Fibroblast of skin of left biceps (primary cell): ENCODE measurements around the gene ABLIM1.

ENCODE experiments used
- DNase-seq, 2 experiments: peaks; one replicate each; pipeline ENCODE4 v3.0.0-alpha.2; 2013; ENCODE audit warnings: low read depth in 2 of 2

Gene ABLIM1

DNA sequence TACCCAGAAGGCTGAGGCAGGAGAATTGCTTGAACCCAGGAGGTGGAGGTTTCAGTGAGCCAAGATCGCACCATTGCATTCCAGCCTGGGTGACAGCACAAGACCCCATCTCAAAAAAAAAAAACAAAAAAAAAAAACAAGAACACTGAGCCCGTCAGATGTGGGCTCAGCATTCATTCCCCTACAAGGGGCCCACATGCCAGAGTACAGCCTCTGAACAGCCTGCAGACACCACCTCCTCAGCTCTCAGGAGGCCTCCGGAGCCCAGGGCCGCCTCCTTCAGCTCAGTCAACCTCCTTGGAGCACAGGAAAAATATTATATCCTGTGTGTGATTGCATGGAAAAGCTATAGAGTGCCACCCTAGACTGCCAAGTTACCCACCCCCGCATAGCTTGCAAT lies 112.3 kb downstream of the ABLIM1 start:
- DNase-seq: no peak

DNA sequence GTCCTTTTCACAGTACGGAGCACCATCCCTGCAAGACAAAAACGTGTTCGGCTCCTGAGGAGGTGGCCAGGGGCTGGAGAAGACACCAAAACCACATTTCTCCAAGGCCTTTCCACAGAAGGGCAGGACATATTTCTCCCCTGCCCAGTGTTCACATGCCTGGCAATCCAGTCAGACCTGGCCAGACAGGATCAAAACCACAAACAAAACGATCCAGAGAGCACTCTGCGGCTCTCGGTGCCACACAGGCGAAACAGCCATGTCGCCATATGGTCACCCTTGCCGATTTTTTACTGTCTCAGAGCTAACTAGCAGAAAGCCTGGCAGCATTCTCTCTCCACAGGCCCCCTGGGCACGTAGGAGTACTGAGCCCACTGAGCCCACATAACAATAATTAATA lies 113.0 kb downstream of the ABLIM1 start:
- DNase-seq: no peak

DNA sequence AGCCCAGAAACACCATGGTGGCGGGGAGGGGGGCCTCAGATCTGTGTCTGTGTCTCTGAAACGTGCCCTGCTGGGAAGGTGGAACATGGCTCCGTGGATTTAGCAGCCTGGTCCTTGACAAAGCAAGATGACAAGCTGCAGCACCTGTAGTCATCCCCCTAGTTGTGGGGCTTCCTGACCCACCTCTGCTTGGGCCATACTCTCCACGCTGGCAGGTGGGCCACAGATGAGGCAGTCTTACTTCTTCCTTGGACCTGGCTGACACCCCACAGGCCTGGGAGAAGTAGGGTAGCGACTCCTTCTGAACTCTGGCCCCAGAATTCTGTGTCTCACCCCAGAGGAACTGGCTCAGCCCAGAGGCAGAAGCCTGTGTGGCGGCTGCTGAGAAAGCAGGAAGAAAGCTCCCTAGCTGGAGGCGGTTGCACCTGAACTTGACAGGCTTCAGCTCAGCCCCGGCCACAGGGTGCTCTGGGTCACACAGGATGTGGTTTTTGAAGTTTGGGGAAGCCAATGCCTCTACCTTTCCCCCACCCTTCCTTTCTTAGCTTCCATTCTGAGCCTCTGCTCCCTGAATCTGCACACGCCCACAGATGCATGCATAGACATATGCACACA lies 113.9 kb downstream of the ABLIM1 start:
- DNase-seq: no peak

DNA sequence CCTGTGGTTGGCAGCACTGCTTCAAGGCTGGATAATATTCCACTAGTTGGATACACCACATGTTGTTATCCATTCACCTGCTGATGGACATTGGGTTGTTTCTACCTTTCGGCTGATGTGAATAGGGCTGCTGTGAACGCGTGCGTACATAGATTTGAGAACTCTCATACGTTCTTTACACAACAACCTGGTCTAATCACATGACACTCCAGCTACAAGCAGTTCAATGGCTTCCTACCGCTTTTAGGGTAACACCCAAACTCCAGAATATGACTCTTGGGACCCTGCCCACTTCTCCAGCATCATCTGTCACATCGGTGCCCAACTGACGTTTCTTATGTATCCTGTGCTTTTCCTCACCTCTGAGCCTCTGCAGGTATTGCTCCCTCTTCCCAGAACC lies 114.6 kb downstream of the ABLIM1 start:
- no peak for DNase-seq

DNA sequence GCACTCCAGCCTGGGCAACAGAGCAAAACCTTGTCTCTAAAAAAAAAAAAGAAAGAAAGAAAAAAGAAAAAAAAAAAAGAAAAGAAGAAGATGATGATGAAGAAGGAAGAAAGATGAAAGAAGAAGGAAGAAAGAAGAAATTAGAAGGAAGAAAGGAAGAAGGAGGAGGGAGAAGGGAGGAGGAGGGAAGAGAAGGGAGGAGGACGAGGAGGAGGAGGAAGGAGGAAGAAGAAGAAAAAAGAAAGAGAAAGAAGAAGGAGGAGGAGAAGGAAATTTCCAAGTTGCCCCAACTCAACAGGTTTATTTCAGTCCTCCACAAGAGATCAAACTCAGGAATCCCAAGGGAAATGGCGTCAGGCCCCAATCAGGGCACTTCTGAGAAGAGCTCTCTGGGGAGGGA lies 115.7 kb downstream of the ABLIM1 start:
- no peak for DNase-seq

DNA sequence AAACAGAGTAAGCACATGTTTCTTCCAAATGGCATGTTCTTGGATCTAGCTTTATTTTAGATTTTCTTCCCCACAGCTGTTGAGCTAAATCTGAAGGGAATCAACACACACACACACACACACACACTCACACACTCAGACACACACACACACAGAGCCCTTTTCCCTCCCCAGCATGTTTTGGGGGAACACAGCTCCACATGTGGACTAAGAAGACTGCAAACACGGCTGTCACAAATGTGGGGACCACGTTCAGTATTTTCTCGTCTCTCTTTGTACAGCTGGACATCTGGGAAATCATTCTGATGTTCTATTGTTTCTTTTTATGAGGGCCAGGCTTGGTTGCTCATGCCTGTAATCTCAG lies 116.3 kb downstream of the ABLIM1 start:
- no peak for DNase-seq

DNA sequence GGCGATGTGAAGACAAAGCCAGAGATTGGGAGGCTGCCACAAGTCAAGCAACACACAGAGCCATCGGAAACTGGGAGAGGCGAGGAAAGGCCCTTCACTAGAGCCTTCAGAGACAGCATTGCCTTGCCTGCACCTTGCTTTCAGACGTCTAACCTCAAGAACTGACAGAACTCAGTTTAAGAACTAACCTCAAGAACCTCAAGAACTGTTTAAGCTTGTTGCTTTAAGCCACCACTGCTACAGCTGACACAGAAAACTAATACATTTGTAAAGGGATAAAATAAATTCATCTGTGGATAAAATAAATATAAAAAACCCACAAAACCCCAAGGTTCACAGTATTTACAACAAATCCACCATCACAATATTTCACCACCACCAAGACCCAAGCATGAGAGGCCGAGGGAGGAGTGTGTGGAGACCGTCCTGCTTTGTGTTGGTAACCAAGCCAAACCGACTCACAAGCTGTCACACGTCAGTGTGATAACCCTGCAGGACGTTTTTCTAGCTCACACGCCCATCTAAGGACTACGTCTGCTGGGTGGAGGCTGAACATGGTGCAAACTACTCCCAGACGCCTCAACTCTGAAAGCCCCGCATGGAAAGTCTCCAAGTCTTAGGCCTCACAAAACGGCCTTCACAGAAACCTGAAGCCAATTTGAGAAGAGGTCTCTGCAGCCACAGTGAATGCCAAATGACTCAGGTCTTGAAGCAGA lies 116.8 kb downstream of the ABLIM1 start:
- peak; percentile 64 to 67 for DNase-seq

DNA sequence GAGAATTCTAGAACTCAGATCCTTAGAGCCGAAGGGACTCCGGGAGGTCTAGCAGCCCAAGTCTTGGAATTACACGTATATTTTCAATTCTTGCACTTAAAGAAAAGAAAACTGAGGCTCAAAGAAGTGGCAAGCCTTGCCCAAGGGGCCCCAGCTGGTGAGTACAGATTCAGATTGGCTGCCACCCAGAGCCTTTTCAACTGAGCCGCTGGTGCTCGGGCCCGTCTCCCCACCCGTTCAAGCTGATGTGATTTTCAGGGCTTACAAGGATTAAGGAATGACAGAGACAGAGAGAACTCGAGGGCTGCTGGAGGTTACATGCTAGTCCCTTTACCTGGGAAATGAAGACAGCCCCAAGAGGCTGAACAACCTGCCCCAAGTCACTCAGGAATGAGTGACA lies 117.8 kb downstream of the ABLIM1 start:
- no peak for DNase-seq

DNA sequence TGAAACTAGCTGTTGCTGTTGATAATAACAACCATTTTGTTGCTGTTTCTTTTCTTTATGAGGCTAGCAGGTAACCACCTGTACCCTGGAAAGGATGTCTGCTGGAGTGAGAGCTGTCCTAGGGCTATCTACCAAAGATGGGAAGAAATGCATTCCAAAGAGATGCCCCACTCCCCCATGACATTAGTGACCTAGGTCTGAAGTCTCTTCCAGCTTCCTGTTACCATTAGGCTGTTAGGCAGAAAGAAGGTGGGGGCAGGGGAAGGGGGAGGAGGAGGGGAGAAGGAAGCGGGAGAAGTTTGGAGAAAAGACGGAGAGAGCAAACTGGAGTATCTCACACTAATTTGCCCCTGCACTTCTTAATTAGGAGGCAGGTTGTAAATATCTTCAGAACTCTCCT lies 118.5 kb downstream of the ABLIM1 start:
- no peak for DNase-seq

DNA sequence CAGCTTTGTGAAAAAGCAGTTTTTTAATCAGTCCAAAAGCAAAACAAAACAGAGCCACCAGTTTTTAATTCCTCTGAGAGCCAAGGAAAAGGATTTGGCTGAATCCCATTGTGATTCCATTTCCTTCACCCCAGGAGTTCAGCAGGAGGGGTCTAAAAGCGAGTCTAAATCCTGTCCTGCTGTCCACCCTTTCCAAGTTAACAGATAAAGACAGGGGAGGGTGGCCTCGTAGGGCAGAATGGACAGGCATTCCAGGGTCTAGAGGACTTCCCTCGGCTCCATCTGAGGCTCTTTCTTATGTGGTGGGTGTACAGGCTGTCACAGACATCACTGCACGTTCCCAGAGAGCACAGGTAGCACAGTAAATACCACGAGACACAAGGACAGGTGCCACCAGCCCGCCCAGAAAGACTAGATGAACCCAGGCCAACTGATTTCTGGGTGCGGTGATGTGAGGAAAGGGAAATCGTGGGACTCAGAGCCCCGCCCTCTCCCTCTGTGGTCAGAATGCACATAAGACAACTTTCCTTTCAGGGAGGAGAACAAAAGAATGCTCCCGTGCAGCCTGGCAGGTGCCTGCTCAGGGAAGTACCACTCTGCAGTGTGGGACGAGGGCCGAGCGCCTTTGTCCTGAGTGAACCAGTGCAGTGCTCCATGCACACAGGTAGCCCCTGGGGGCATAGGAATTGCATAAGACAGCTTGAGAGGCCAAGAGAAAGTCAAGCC lies 119.7 kb downstream of the ABLIM1 start:
- DNase-seq: no peak

DNA sequence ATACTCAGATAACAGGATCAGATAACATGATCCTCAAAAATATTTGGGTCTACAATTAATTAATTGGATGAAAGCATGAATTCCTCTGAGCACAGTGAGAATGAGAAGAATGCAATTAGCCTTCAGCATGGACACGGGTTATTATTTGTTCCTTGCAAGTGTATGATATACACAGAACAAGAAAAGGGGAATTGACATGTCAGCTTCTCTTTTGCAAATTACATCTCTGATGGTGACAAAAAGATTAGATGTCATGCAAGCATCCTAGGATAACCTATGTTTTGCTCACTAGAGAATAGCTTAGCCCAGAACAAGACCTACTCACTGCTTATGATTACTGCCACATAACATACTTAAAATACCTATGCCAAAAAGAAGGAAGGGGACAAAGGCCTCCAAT lies 120.3 kb downstream of the ABLIM1 start:
- no peak for DNase-seq

DNA sequence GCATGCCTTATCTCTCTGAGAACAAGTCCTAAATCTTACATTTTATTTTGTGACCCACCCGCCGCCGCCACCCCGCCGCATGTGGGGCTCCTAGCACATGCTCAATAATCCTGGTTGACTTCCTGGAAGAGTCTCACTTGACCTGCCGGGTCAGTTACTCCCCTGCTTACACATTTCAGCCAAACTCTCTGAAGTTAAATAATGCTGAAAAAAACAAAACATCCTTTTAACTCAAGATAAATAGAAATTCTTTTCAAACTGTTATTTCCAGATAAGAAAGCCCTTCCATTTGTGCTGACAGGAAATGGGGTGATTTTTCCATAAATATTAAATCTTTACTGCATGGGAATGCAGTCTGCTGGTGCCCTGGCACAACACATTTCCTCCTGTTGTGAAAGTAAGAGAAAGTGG lies 123.5 kb downstream of the ABLIM1 start:
- DNase-seq: no peak

DNA sequence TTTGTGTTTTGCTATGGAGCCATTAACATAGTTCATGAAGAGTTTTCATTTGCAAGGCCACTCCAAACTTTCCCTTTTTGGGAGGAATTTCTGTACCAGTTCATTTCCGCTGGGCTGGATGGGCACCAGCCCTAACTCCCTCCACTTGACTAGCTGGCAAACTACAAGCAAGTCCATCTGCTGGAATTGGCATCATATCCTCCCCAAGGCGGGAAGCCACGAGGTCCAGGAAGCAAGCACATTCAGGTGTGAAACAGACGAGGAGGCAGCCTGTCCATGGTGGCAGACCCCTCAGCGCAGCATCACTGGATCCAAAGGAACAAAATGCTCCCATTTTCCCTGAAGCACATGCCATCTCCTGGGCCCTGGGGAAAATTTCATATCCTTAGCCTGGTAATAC lies 125.8 kb downstream of the ABLIM1 start:
- DNase-seq: no peak

DNA sequence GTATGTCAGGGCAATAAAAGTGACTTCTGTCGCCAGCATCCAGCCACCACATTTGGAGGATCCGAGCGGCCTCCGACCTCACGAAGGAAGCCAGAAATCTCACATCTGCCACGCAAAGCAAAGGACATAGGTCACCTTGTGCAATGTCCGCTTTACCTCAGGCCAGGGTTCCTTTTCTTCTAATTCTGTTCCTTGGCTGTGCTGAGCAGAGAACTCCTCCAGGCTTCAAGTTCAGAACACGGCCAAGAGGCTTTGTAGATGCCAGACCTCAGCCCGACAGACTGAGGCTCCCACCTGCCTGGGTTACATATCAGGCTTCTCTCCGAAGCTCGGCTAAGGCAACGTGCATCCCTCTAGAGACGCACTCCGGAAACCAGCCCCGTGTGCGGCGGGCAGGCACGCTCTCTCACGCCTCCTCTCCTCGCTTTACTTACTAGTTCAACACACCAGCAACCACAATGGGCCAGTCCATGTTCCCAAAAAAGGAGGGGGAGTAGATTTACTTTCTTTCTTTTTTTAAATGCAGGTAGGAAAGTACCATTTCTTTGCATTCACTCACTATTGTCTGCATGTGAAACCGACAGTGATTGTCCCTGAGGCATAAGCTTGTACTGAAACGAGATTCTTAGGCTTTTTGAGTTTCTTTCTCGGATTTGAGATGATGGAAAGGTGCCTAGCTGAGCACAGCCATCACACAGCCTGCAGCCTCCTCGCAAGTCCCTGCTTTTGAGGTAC lies 131.4 kb downstream of the ABLIM1 start:
- peak; percentile 33 to 45 for DNase-seq

DNA sequence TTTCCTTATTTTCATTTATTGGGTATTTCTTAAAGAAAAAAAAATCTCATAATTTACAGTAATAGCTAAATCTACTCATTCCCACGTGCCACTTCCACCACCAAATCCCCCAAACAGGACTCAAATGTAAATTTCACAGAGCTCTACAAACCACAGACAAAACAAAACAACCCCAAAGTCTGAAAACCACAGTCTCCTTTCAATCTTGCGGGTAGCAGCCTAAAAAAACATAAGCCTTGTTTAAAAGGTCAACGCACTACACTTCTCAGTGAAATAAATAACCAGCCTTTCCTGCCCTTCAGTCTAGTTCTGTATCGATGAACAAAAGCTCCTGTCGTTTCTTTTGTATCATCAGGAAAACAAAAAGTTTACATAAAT lies 132.0 kb downstream of the ABLIM1 start:
- DNase-seq: no peak

DNA sequence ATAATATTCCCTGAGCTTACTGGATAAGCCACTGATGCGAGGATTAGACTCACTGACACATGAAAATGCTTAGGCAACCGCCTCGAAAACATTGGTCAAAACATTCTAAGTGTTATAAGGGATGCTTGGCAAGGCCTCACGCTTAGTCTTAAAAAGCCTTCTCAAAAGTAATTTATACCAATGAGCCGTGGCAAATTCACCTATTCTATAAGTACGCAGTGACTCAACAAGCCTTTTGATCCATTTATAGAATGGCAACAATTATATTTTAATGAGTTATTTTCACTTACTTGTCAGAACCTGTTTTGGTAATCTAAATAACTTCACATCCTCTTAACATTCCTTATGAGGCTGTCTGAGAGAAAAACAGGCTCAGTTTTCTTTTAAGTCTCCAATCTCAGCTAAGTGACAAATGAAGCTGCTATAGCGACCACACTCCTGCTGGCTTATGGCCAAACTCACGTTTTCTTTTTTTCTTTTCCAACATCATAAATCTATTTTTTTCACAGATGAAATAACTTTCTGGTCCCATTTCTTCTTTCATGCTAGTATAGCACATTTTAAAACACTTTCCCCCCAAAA lies 132.6 kb downstream of the ABLIM1 start:
- no peak for DNase-seq

DNA sequence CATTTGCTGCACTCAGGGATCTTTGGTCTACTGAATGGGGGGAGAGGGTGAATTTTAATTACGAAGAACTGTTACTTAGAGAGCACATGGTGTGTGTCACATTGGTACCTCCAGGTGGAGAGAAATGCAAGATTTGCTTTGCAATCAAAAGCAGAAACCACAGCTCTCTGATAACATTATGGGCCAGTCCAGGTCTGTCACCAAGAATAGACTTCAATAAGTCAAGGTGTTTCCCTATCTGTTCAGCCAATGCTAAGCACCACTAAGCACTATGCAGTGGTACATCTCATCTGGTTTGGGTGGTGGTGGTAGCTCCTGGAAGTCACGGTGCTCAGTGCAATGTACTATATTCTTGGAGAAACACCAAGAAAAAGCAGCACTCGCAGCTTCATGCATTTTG lies 134.2 kb downstream of the ABLIM1 start:
- no peak for DNase-seq

DNA sequence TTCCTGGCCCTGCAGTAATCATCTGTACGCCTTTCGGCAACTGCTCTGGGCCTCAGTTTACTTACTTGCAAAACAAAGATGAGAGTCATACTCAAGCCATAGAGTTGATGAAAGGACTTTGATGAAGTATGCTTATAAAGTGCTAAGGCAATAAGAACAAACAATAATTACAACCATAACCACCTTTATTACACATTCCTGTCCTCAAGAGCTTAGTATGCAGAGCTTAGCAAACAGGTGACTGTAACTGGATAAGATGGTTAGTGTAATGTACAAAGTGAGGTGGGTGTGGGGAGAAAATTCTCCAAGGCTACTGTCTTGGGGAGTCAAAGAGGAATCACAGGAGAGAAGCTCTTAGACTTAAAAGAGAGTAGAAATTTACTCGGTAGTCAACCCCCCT lies 136.8 kb downstream of the ABLIM1 start:
- no peak for DNase-seq

DNA sequence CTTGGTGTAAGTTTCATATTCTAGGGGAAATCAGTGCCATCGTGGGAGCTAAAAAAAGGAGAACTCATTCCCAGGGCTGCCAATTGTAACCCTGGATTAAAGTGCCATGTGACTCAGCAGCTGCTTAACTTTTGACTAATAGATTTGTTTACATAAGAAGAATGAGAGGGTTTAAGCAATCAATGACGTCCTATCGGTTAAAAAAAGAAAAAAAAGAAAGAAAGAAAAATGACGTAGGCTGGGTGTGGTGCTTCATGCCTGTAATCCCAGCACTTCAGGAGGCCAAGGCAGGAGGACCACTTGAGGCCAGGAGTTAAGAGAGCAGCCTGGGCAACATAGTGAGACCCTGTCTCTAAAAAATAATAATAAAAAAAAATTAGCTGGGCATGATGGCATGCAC lies 137.6 kb downstream of the ABLIM1 start:
- no peak for DNase-seq

DNA sequence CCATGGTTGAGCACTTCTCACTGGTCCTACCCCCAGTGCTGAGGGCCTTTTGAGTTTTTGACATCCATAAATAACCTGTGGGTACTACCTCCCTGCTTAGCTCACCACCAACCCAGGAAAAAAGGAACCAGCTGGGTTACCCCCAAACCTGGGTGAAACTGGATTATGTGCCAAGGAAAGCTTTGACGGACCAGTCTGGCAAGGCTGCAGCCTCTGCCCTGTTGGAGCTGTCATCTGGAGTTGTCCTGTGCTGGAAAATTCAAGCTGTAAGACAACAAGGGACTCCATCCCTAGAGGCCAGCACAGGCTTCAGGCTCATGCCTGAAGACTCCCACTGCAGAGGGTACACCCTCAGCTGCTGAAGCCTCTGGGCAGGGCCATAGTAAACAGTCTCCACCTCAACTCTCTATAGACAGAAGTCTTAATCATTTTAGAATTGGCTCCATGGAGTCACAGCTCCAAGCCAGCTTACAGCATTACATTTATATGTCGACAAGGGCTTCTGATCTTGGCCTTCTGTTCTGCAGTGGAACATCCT lies 138.2 kb downstream of the ABLIM1 start:
- no peak for DNase-seq

DNA sequence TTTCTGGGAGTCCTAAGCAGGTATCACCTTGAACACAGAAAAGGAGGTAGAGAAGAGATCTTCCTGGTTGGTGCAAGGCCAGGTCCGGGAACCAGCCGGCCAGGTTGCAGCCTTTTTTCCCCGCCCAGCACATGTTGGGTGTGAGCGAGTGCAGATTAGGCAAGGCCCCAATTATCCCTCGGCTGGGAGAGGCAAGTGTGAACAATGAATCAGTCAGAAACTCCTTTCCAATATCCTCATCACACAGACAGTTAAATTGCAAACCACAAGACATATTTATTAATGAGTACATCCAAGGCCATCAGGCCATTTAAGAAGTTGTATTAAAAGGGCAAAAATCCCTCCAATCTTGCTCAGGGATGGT lies 138.8 kb downstream of the ABLIM1 start:
- no peak for DNase-seq
